Measurements from ENCODE around the gene SCAP.
A peak's percentile ranks its signal among the peaks of the same experiment; 100 is the strongest.

SCAP gene

GRCh38 chr3:47512416-47513124, 36.8 kb upstream of the SCAP start:
- peak overlapping the region; percentile 61 for H3K4me3 ChIP-seq (ENCODE audit: low read depth, low read length)
- no peaks in the 10 kb centered on the region for H3K9me3 ChIP-seq (ENCODE audit: control insufficient read depth, insufficient read depth, low read depth, low read length)
- POLR2A ChIA-PET: interaction anchor here (0.7 to 1.0 kb wide), 2 partner anchors 38 to 828 kb away, joined by 3 read pairs; no protein-coding TSS in a partner anchor
- H3K36me3 ChIP-seq (ENCODE audit: control insufficient read depth in 2 of 2, insufficient read depth in 1 of 2, low read length in 2 of 2): peaks cover 9 to 42% of the 10 kb centered on the region in 2 experiments
- TF ChIP-seq TCF7L2 (IDR thresholded peaks at IDR 0.05; ENCODE audit: borderline replicate concordance, low read depth, low read length): no peak
- no peak for TF ChIP-seq ZNF530 (tag by site-specific recombination; IDR thresholded peaks at IDR 0.05; ENCODE audit: low read depth)
- no peak for TF ChIP-seq ZNF837 (tag by site-specific recombination; IDR thresholded peaks at IDR 0.05)
- no peak for TF ChIP-seq ZNF707 (tag by site-specific recombination; IDR thresholded peaks at IDR 0.05)
- TF ChIP-seq, protein P1, sequence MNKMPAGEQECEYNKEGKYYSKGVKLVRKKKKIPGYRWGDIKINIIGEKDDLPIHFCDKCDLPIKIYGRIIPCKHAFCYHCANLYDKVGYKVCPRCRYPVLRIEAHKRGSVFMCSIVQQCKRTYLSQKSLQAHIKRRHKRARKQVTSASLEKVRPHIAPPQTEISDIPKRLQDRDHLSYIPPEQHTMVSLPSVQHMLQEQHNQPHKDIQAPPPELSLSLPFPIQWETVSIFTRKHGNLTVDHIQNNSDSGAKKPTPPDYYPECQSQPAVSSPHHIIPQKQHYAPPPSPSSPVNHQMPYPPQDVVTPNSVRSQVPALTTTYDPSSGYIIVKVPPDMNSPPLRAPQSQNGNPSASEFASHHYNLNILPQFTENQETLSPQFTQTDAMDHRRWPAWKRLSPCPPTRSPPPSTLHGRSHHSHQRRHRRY (tag by site-specific recombination; IDR thresholded peaks at IDR 0.05): 0 out of 2 replicates have a peak, but pooled peaks have one; percentile 7
- no peak for TF ChIP-seq ZNF629 (tag by site-specific recombination; IDR thresholded peaks at IDR 0.05)
- no peak for TF ChIP-seq ZNF404 (tag by site-specific recombination; IDR thresholded peaks at IDR 0.05)
- 0 out of 2 replicates have a peak, but pooled peaks have one; percentile 29 for TF ChIP-seq PATZ1 (tag by site-specific recombination; IDR thresholded peaks at IDR 0.05)
- no peak for TF ChIP-seq EGR2 (tag by site-specific recombination; IDR thresholded peaks at IDR 0.05; ENCODE audit: low read depth)
- TF ChIP-seq, protein P2, sequence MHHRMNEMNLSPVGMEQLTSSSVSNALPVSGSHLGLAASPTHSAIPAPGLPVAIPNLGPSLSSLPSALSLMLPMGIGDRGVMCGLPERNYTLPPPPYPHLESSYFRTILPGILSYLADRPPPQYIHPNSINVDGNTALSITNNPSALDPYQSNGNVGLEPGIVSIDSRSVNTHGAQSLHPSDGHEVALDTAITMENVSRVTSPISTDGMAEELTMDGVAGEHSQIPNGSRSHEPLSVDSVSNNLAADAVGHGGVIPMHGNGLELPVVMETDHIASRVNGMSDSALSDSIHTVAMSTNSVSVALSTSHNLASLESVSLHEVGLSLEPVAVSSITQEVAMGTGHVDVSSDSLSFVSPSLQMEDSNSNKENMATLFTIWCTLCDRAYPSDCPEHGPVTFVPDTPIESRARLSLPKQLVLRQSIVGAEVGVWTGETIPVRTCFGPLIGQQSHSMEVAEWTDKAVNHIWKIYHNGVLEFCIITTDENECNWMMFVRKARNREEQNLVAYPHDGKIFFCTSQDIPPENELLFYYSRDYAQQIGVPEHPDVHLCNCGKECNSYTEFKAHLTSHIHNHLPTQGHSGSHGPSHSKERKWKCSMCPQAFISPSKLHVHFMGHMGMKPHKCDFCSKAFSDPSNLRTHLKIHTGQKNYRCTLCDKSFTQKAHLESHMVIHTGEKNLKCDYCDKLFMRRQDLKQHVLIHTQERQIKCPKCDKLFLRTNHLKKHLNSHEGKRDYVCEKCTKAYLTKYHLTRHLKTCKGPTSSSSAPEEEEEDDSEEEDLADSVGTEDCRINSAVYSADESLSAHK (tag by site-specific recombination; IDR thresholded peaks at IDR 0.05): peak; percentile 97
- TF ChIP-seq GLIS2 (tag by site-specific recombination; IDR thresholded peaks at IDR 0.05): peak; percentile 25; the same call in 1 of the 2 replicates
- no peak for TF ChIP-seq ZNF626 (tag by site-specific recombination; IDR thresholded peaks at IDR 0.05)
- no peak for TF ChIP-seq ZNF148 (tag by site-specific recombination; IDR thresholded peaks at IDR 0.05; ENCODE audit: borderline replicate concordance)
- no peak for TF ChIP-seq ZNF248 (tag by site-specific recombination; IDR thresholded peaks at IDR 0.05)
- no peak for TF ChIP-seq ZNF221 (tag by site-specific recombination; IDR thresholded peaks at IDR 0.05; ENCODE audit: borderline replicate concordance)
- TF ChIP-seq KLF9 (tag by site-specific recombination; IDR thresholded peaks at IDR 0.05; ENCODE audit: low read depth): no peak
- TF ChIP-seq, protein P3, sequence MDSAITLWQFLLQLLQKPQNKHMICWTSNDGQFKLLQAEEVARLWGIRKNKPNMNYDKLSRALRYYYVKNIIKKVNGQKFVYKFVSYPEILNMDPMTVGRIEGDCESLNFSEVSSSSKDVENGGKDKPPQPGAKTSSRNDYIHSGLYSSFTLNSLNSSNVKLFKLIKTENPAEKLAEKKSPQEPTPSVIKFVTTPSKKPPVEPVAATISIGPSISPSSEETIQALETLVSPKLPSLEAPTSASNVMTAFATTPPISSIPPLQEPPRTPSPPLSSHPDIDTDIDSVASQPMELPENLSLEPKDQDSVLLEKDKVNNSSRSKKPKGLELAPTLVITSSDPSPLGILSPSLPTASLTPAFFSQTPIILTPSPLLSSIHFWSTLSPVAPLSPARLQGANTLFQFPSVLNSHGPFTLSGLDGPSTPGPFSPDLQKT (IDR thresholded peaks at IDR 0.05; ENCODE audit: borderline replicate concordance, low read depth, low read length): no peak
- no peak for TF ChIP-seq ZNF596 (tag by site-specific recombination; IDR thresholded peaks at IDR 0.05)
- TF ChIP-seq ZNF362 (tag by site-specific recombination; IDR thresholded peaks at IDR 0.05): peak; percentile 90
- no peak for TF ChIP-seq ZNF791 (tag by site-specific recombination; IDR thresholded peaks at IDR 0.05)
- no peak for TF ChIP-seq IKZF3 (tag by site-specific recombination; IDR thresholded peaks at IDR 0.05)
- TF ChIP-seq ZNF2 (tag by site-specific recombination; IDR thresholded peaks at IDR 0.05): no peak
- TF ChIP-seq ZNF16 (tag by site-specific recombination; IDR thresholded peaks at IDR 0.05; ENCODE audit: low read depth): no peak
- no peak for TF ChIP-seq ZNF623 (tag by site-specific recombination; IDR thresholded peaks at IDR 0.05)
- no peak for TF ChIP-seq KLF7 (tag by site-specific recombination; IDR thresholded peaks at IDR 0.05; ENCODE audit: borderline replicate concordance)
- TF ChIP-seq ZIC2 (tag by site-specific recombination; IDR thresholded peaks at IDR 0.05): no peak
- peak overlapping the region; percentile 90 for H3K27ac ChIP-seq (ENCODE audit: extremely low read depth, low read depth, low read length)
- H3K4me1 ChIP-seq (ENCODE audit: control insufficient read depth, insufficient read depth, low read length): no peaks in the 10 kb centered on the region
- CTCF ChIA-PET: interaction anchor here (0.6 to 1.9 kb wide), 2 partner anchors 10 to 57 kb away, joined by 3 to 7 read pairs; no protein-coding TSS in a partner anchor

Data from HEK293 (cell line).